ENCODE data around the gene MEP1A. TPM values are rescaled to one million over a fixed set of nuclear protein-coding genes. Genes with fewer than 3 reads are reported as not detected.

Gene MEP1A
- total RNA-seq, 1 experiment from 2014 or later, result 8.1 TPM

- TF ChIP-seq, protein P1, sequence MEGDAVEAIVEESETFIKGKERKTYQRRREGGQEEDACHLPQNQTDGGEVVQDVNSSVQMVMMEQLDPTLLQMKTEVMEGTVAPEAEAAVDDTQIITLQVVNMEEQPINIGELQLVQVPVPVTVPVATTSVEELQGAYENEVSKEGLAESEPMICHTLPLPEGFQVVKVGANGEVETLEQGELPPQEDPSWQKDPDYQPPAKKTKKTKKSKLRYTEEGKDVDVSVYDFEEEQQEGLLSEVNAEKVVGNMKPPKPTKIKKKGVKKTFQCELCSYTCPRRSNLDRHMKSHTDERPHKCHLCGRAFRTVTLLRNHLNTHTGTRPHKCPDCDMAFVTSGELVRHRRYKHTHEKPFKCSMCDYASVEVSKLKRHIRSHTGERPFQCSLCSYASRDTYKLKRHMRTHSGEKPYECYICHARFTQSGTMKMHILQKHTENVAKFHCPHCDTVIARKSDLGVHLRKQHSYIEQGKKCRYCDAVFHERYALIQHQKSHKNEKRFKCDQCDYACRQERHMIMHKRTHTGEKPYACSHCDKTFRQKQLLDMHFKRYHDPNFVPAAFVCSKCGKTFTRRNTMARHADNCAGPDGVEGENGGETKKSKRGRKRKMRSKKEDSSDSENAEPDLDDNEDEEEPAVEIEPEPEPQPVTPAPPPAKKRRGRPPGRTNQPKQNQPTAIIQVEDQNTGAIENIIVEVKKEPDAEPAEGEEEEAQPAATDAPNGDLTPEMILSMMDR (IDR thresholded peaks at IDR 0.05; ENCODE audit: insufficient read depth in 1 of 2, low read depth in 1 of 2, low read length in 1 of 2, severe bottlenecking in 1 of 2, unreplicated experiment in 1 of 2), result no peak
- intact Hi-C loops (cut with micrococcal nuclease; ENCODE audit: unreplicated experiment), result no loop called here
- CTCF ChIA-PET, result no interaction called here
- Histone ChIP-seq H3K4me1 (no peaks in the 10 kb centered on the region), H3K36me3 (ENCODE audit: control insufficient read depth, insufficient read depth, low read length) (no peaks in the 10 kb centered on the region), H3K4me3 (ENCODE audit: low read depth, low read length) (no peak overlapping the region), H3K27me3 (replicated peaks; ENCODE audit: control insufficient read depth, insufficient read depth, low read length) (no peaks in the 10 kb centered on the region), H3K9me3 (no peaks in the 10 kb centered on the region)
- Mint-ChIP-seq H3K4me1 (ENCODE audit: low read depth, unreplicated experiment) (peaks cover 6% of the 10 kb centered on the region), H3K27me3 (ENCODE audit: insufficient read depth, unreplicated experiment) (peaks cover 9% of the 10 kb centered on the region), H3K36me3 (ENCODE audit: insufficient read depth, unreplicated experiment) (no peaks in the 10 kb centered on the region), H3K27ac (ENCODE audit: unreplicated experiment) (no peak overlapping the region), H3K9me3 (ENCODE audit: unreplicated experiment) (peaks cover 10% of the 10 kb centered on the region), H3K4me3 (ENCODE audit: unreplicated experiment) (no peak overlapping the region)
- no peak for DNase-seq
- POLR2A ChIA-PET, result no interaction called here
- BruUV-seq (replicated peaks), result no TSS peak
Measured at GRCh38 chr6:46745973-46746372, 47.2 kb upstream of the MEP1A start.

GRCh38 chr6:46746696-46747095, 46.5 kb upstream of the MEP1A start, which contains the start of gene ANKRD66:
TSS of gene ANKRD66 (plus strand) at chr6:46746933. CDS start at chr6:46751949, 5,016 bp downstream.
- no peaks in the 10 kb centered on the region for H3K27me3 ChIP-seq (replicated peaks; ENCODE audit: control insufficient read depth, insufficient read depth, low read length)
- ChIA-PET POLR2A (no interaction called here), CTCF (no interaction called here)
- Mint-ChIP-seq H3K27ac (ENCODE audit: unreplicated experiment) (no peak within 1 kb of the TSS), H3K9me3 (ENCODE audit: unreplicated experiment) (peaks cover 10% of the 10 kb centered on the region), H3K27me3 (ENCODE audit: insufficient read depth, unreplicated experiment) (peaks cover 9% of the 10 kb centered on the region), H3K4me3 (ENCODE audit: unreplicated experiment) (no peak within 1 kb of the TSS), H3K4me1 (ENCODE audit: low read depth, unreplicated experiment) (no peaks in the 10 kb centered on the region), H3K36me3 (ENCODE audit: insufficient read depth, unreplicated experiment) (no peaks in the 10 kb centered on the region)
- no TSS peak for BruUV-seq (replicated peaks)
- TF ChIP-seq, protein P1 (IDR thresholded peaks at IDR 0.05; ENCODE audit: insufficient read depth in 1 of 2, low read depth in 1 of 2, low read length in 1 of 2, severe bottlenecking in 1 of 2, unreplicated experiment in 1 of 2), result no peak
- H3K4me1 ChIP-seq, result no peaks in the 10 kb centered on the region
- H3K4me3 ChIP-seq (ENCODE audit: low read depth, low read length), result no peak within 1 kb of the TSS
- H3K36me3 ChIP-seq (ENCODE audit: control insufficient read depth, insufficient read depth, low read length), result no peaks in the 10 kb centered on the region
- intact Hi-C loops (cut with micrococcal nuclease; ENCODE audit: unreplicated experiment), result no loop called here
- DNase-seq, result no peak
- H3K9me3 ChIP-seq, result no peaks in the 10 kb centered on the region

DNA sequence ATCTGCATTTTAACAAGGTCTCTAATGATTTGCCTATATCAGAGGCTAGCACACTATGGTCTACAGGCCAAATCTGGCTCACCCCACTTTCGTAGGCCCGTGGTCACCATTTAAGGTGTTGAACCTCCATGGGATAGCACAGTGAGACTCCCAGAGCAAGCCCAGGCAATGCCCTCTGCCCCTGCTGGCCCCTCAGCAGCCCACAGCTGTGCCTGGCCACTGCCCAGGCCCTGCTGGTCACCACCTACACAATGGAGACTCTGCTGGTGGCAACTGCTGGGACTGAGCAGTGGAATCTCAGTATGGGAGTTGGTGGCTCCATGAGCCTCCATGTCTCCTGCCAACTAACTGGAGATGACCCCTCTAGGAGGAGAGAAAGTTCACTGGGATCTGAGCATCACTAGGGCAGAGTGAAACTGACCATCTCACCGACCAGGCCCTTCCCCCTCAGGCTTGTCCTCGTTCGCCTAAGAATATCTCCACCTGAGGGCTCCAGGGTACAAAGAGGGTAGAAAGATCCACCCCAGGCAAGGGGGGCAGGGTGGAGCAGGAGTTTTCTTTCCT, 44.2 kb upstream of the MEP1A start:
- Mint-ChIP-seq H3K4me3 (ENCODE audit: unreplicated experiment) (no peak overlapping the region), H3K4me1 (ENCODE audit: low read depth, unreplicated experiment) (no peaks in the 10 kb centered on the region), H3K36me3 (ENCODE audit: insufficient read depth, unreplicated experiment) (no peaks in the 10 kb centered on the region), H3K9me3 (ENCODE audit: unreplicated experiment) (peaks cover 7% of the 10 kb centered on the region), H3K27ac (ENCODE audit: unreplicated experiment) (no peak overlapping the region), H3K27me3 (ENCODE audit: insufficient read depth, unreplicated experiment) (peaks cover 9% of the 10 kb centered on the region)
- intact Hi-C loops (cut with micrococcal nuclease; ENCODE audit: unreplicated experiment), result no loop called here
- POLR2A ChIA-PET, result no interaction called here
- TF ChIP-seq, protein P1 (IDR thresholded peaks at IDR 0.05; ENCODE audit: insufficient read depth in 1 of 2, low read depth in 1 of 2, low read length in 1 of 2, severe bottlenecking in 1 of 2, unreplicated experiment in 1 of 2), result no peak
- no peak for DNase-seq
- no peaks in the 10 kb centered on the region for H3K9me3 ChIP-seq
- BruUV-seq (replicated peaks), result no TSS peak
- H3K27me3 ChIP-seq (replicated peaks; ENCODE audit: control insufficient read depth, insufficient read depth, low read length), result no peaks in the 10 kb centered on the region
- CTCF ChIA-PET, result no interaction called here
- no peaks in the 10 kb centered on the region for H3K4me1 ChIP-seq
- H3K4me3 ChIP-seq (ENCODE audit: low read depth, low read length), result no peak overlapping the region
- H3K36me3 ChIP-seq (ENCODE audit: control insufficient read depth, insufficient read depth, low read length), result no peaks in the 10 kb centered on the region

Data from Caco-2 (cell line).